Subcutaneous adipose tissue (tissue), 4 donors: ENCODE measurements around the gene TMPRSS2. TPM values are rescaled to one million over a fixed set of nuclear protein-coding genes. Genes with fewer than 3 reads are reported as not detected.

ENCODE experiments used
- CTCF ChIP-seq: fragments of 450-650 bp; IDR thresholded peaks from one replicate; pipeline ENCODE4 v1.5.1; 2016; ENCODE audit warnings: low read depth, mild to moderate bottlenecking, control low read depth, antibody characterized with exemption, moderate library complexity
- total RNA-seq, 4 donors: library from RNA; depleted of rRNA; stranded (reverse); fragments of >200 nt; gene quantifications; one replicate each; pipeline ENCODE4 v1.1.0, GENCODE V29; 2016

Gene TMPRSS2
- total RNA-seq, 4 donors from 2014 or later = 0.19 to 1.5 TPM; not detected in 2

GRCh38 chr21:41537356-41537755, 29.4 kb upstream of the TMPRSS2 start:
- TF ChIP-seq CTCF = no peak

GRCh38 chr21:41536827-41537103, 28.8 kb upstream of the TMPRSS2 start:
- TF ChIP-seq CTCF = no peak

- no peak for TF ChIP-seq CTCF
Measured at GRCh38 chr21:41536076-41536826, 28.3 kb upstream of the TMPRSS2 start.

- TF ChIP-seq CTCF = no peak
Measured at GRCh38 chr21:41530366-41530765, 22.4 kb upstream of the TMPRSS2 start.

- no peak for TF ChIP-seq CTCF
Measured at GRCh38 chr21:41529769-41530168, 21.8 kb upstream of the TMPRSS2 start.

GRCh38 chr21:41526478-41527087, 18.6 kb upstream of the TMPRSS2 start:
- TF ChIP-seq CTCF = no peak

- no peak for TF ChIP-seq CTCF
Measured at GRCh38 chr21:41523175-41523574, 15.2 kb upstream of the TMPRSS2 start.
